ENCODE results near the gene USE1. TPM values are rescaled to one million over a fixed set of nuclear protein-coding genes. Genes with fewer than 3 reads are reported as not detected.
A peak's percentile ranks its signal among the peaks of the same experiment; 100 is the strongest.

USE1 gene
- total RNA-seq, 1 experiment from 2014 or later = 11.8 TPM

- no TSS peak for BruUV-seq (replicated peaks)
- H3K27ac Mint-ChIP-seq (ENCODE audit: unreplicated experiment) = no peak overlapping the region
Measured at GRCh38 chr19:17229890-17230289, 14.7 kb downstream of the USE1 start.

DNA sequence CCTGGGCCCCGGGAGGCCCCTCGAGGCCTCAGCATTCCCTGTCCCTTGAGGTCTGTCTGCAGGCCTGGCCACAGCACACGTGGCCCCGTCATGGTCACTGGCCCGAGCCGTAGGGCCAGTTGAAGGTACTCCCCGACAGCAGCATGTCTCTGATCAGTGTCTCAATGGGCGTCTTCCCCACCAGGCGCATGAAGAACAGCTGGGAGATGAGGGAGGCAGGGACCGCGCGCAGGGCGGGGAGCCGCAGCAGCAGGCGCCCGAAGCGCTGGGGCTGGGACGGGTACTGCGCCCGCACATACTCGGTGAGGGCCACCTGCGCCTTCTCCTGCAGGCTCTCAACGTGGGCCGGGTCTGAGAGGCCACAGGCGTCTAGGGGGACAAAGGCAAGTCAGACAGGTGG is 17.1 kb downstream of the USE1 start:
- DNase-seq = no peak
- CTCF ChIA-PET = no interaction called here
- Mint-ChIP-seq H3K27ac (ENCODE audit: unreplicated experiment) (no peak overlapping the region), H3K9me3 (ENCODE audit: low read depth, unreplicated experiment) (no peaks in the 10 kb centered on the region), H3K36me3 (ENCODE audit: insufficient read depth, unreplicated experiment) (peaks cover 44% of the 10 kb centered on the region), H3K4me3 (ENCODE audit: low read depth, unreplicated experiment) (no peak overlapping the region), H3K4me1 (ENCODE audit: low read depth, unreplicated experiment) (no peaks in the 10 kb centered on the region), H3K27me3 (ENCODE audit: unreplicated experiment) (no peaks in the 10 kb centered on the region)
- BruUV-seq (replicated peaks) = no TSS peak
- TF ChIP-seq CTCF (IDR thresholded peaks at IDR 0.05; ENCODE audit: unreplicated experiment) = no peak
- intact Hi-C loops (cut with micrococcal nuclease; ENCODE audit: unreplicated experiment) = no loop called here

More at GRCh38 chr19:17229890-17230289, 14.7 kb downstream of the USE1 start:
- CTCF ChIA-PET = no interaction called here
- no peak for TF ChIP-seq CTCF (IDR thresholded peaks at IDR 0.05; ENCODE audit: unreplicated experiment)
- intact Hi-C loops (cut with micrococcal nuclease; ENCODE audit: unreplicated experiment) = no loop called here
- Mint-ChIP-seq H3K4me3 (ENCODE audit: low read depth, unreplicated experiment) (no peak overlapping the region), H3K9me3 (ENCODE audit: low read depth, unreplicated experiment) (no peaks in the 10 kb centered on the region), H3K27me3 (ENCODE audit: unreplicated experiment) (no peaks in the 10 kb centered on the region), H3K4me1 (ENCODE audit: low read depth, unreplicated experiment) (no peaks in the 10 kb centered on the region), H3K36me3 (ENCODE audit: insufficient read depth, unreplicated experiment) (peaks cover 54% of the 10 kb centered on the region)
- DNase-seq = no peak

GRCh38 chr19:17234911-17235299 is 19.7 kb downstream of the USE1 start:
- peaks cover 49% of the 10 kb centered on the region for H3K36me3 Mint-ChIP-seq (ENCODE audit: insufficient read depth, unreplicated experiment)
- H3K4me3 Mint-ChIP-seq (ENCODE audit: low read depth, unreplicated experiment) = peak overlapping the region; percentile 63
- no peak overlapping the region for H3K27ac Mint-ChIP-seq (ENCODE audit: unreplicated experiment)
- no peaks in the 10 kb centered on the region for H3K27me3 Mint-ChIP-seq (ENCODE audit: unreplicated experiment)
- no peaks in the 10 kb centered on the region for H3K4me1 Mint-ChIP-seq (ENCODE audit: low read depth, unreplicated experiment)
- no TSS peak for BruUV-seq (replicated peaks)
- H3K9me3 Mint-ChIP-seq (ENCODE audit: low read depth, unreplicated experiment) = no peaks in the 10 kb centered on the region
- CTCF ChIA-PET = no interaction called here
- peak; percentile 53 for DNase-seq
- intact Hi-C loops (cut with micrococcal nuclease; ENCODE audit: unreplicated experiment) = no loop called here
- no peak for TF ChIP-seq CTCF (IDR thresholded peaks at IDR 0.05; ENCODE audit: unreplicated experiment)

DNA sequence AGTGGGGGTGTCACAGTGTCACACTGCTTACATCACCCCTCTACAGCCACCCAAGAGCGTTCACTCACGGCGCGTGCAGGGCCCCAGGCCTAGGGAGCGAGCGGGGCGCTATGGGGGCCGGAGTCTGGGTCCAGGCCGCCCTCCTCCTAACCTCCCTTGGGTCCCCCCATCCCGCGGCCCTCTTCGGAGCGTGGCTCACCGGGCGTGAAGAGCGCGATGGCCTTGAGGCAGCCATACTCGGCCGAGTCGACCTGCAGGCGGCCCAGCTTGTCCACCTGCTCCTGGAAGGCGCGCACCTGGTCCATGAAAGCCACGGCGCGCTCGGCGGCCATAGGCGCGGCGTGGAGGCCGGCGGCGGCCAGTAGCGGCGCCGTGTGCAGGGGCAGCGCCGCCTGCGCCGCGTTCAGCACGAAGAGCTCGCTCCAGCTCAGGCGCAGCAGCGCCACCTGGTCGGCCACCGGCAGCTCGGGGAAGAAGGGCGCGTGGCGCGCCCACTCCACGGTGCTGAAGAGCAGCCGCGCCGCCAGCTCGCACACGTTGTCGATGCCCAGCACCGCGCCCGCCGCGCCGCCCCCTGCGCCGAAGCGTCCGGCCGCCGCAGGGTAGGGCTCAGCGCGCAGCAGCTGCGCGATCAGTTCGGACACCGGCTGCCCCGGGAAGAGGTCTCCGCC is 20.3 kb downstream of the USE1 start:
- peak; percentile 33 for DNase-seq
- H3K27ac Mint-ChIP-seq (ENCODE audit: unreplicated experiment) = no peak overlapping the region
- BruUV-seq (replicated peaks) = no TSS peak
- H3K36me3 Mint-ChIP-seq (ENCODE audit: insufficient read depth, unreplicated experiment) = peaks cover 46% of the 10 kb centered on the region
- peak overlapping the region; percentile 63 for H3K4me3 Mint-ChIP-seq (ENCODE audit: low read depth, unreplicated experiment)
- peaks cover 1% of the 10 kb centered on the region for H3K4me1 Mint-ChIP-seq (ENCODE audit: low read depth, unreplicated experiment)
- no peak for TF ChIP-seq CTCF (IDR thresholded peaks at IDR 0.05; ENCODE audit: unreplicated experiment)
- intact Hi-C loops (cut with micrococcal nuclease; ENCODE audit: unreplicated experiment) = no loop called here
- no peaks in the 10 kb centered on the region for H3K9me3 Mint-ChIP-seq (ENCODE audit: low read depth, unreplicated experiment)
- H3K27me3 Mint-ChIP-seq (ENCODE audit: unreplicated experiment) = no peaks in the 10 kb centered on the region
- CTCF ChIA-PET = no interaction called here
